VCaP (cell line): ENCODE measurements around the gene ZBTB1.
A peak's percentile ranks its signal among the peaks of the same experiment; 100 is the strongest.

ENCODE experiments used
- H3K27ac ChIP-seq: fragments of 450-650 bp; 2 replicates; pipeline ENCODE4 v1.5.1; 2017
- TF ChIP-seq, protein P1 (sequence below): fragments of 450-650 bp; conservative IDR thresholded peaks from 2 replicates; pipeline ENCODE4 v1.5.1; 2017; ENCODE audit warnings: mild to moderate bottlenecking, moderate library complexity

The ZBTB1 gene

DNA sequence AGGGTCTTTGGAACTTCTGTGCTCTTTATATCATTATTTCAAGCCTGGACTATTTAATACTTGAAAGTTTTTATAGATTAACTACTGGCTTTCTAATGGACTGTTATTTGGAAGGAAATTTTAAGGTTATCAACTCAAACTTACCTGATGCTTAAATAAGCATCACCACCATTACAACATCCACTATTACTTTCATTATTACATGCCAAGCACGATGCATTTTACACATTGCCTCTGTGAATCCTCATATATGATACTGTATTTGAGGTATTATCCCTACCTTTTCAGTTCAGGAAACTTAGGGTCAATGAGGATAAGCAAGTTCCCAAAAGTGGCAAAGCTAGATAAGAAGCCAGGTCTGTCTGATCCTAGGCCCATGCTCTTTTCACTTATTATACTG, 12.4 kb downstream of the ZBTB1 start:
- TF ChIP-seq, protein P1, sequence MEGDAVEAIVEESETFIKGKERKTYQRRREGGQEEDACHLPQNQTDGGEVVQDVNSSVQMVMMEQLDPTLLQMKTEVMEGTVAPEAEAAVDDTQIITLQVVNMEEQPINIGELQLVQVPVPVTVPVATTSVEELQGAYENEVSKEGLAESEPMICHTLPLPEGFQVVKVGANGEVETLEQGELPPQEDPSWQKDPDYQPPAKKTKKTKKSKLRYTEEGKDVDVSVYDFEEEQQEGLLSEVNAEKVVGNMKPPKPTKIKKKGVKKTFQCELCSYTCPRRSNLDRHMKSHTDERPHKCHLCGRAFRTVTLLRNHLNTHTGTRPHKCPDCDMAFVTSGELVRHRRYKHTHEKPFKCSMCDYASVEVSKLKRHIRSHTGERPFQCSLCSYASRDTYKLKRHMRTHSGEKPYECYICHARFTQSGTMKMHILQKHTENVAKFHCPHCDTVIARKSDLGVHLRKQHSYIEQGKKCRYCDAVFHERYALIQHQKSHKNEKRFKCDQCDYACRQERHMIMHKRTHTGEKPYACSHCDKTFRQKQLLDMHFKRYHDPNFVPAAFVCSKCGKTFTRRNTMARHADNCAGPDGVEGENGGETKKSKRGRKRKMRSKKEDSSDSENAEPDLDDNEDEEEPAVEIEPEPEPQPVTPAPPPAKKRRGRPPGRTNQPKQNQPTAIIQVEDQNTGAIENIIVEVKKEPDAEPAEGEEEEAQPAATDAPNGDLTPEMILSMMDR: no peak
- H3K27ac ChIP-seq: peak overlapping the region; percentile 84

DNA sequence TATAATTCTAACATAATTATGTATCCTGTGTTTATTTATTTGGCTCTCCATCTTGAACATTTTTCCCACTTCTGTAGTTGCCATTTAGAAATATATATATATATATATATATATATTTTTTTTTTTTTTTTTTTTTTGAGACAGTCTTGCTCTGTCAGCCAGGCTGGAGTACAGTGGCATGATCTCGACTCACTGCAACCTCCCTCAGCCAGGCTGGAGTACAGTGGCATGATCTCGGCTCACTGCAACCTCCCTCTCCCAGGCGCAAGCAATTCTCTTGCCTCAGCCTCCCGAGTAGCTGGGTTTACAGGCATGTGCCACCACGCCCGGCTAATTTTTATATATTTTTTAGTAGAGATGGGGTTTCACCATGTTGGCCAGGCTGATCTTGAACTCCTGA, 13.1 kb downstream of the ZBTB1 start:
- peak overlapping the region; percentile 7; the same call in 1 of the 2 replicates for H3K27ac ChIP-seq

DNA sequence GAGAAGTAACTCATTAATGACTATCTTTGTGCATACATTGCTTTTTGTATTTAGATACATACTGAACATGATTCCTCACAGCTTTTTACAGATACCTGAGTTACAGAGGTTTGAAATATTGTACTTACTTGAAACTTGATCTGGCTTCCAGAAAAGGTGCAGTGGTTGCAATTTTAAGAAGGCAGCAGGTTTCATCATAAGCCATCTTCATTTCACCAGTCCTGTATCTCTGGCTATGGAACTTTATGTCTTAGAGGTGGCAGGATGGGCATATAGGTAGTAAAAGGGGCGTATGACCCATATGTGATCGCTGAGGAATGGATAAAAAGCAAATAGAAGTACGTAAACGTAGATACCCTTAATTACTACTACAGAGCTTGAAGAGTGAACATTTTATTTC, 13.7 kb downstream of the ZBTB1 start:
- TF ChIP-seq, protein P1: no peak
- peak overlapping the region; percentile 7; the same call in 1 of the 2 replicates for H3K27ac ChIP-seq

DNA sequence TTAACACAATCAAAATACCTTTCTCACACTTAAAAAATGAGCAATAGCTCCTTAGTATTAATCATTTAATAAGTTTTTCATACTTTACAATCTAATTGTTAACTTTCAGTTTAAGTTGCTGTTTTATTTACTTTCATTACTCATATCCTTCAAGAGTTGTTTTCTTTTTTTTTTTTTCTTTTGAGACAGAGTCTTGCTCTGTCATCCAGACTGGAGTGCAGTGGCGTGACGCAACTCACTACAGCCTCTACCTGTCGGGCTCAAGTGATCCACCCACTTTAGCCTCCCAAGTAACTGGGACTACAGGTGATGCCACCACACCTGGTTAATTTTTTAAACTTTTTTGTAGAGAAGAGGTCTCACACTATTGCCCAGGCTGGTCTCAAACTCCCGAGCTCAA, 16.1 kb downstream of the ZBTB1 start:
- no peak overlapping the region for H3K27ac ChIP-seq
- TF ChIP-seq, protein P1: no peak

DNA sequence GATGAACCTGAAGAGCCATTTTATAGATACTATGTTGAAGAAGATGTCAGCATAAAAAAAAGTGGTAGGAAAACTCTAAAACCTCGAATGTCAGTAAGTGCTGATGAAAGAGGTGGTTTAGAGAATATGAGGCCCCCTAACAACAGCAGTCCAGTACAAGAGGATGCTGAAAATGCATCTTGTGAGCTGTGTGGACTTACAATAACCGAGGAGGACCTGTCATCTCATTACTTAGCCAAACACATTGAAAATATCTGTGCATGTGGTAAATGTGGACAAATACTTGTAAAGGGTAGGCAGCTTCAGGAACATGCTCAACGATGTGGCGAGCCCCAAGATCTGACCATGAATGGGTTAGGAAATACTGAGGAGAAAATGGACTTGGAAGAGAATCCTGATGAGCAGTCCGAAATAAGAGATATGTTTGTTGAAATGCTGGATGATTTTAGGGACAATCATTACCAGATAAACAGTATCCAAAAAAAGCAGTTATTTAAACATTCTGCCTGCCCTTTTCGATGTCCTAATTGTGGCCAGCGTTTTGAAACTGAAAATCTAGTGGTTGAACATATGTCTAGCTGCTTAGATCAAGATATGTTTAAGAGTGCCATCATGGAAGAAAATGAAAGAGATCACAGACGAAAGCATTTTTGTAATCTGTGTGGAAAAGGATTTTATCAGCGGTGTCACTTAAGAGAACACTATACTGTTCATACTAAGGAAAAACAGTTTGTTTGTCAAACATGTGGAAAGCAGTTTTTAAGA, 18.2 kb downstream of the ZBTB1 start:
- TF ChIP-seq, protein P1: no peak

DNA sequence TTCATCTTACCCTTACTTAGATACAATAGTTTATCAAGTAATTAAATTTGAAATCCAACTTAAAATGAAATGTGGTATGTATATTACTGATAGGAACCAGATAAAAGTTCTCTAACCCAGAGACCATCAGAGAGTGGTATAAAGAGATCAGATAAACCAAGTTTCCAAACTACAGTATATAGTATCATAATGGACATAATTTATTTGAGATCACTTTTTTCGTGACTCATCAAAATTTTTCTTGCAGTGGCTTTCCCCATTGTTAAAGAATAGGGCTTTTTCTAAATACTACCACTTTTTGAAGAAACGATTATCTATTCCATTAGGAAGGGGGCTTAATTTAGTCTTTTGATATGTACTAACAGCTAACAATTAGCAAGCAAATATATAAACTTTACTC, 20.8 kb downstream of the ZBTB1 start:
- no peak overlapping the region for H3K27ac ChIP-seq
- TF ChIP-seq, protein P1: no peak

More for the DNA sequence above, 18.2 kb downstream of the ZBTB1 start:
- no peak overlapping the region for H3K27ac ChIP-seq

DNA sequence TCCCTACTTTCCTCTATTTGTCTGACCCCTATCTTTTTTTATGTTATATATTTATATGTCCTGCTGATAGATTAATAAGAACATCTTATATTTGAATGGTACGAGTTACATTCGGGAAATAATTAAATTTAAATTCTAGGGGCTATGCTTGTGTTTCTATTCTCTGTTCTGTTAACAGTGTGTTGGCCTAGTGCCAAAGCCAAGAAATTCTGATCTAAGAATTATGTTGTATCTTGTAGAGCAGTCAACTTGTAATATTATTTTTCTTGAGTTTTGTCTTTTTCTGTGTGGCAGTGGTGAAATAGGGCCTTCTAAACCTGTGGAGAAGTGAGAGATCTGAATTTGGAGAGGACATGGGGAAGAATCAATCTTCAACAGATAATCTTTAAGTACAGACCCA, 27.0 kb downstream of the ZBTB1 start:
- H3K27ac ChIP-seq: no peak overlapping the region
- TF ChIP-seq, protein P1: no peak

DNA sequence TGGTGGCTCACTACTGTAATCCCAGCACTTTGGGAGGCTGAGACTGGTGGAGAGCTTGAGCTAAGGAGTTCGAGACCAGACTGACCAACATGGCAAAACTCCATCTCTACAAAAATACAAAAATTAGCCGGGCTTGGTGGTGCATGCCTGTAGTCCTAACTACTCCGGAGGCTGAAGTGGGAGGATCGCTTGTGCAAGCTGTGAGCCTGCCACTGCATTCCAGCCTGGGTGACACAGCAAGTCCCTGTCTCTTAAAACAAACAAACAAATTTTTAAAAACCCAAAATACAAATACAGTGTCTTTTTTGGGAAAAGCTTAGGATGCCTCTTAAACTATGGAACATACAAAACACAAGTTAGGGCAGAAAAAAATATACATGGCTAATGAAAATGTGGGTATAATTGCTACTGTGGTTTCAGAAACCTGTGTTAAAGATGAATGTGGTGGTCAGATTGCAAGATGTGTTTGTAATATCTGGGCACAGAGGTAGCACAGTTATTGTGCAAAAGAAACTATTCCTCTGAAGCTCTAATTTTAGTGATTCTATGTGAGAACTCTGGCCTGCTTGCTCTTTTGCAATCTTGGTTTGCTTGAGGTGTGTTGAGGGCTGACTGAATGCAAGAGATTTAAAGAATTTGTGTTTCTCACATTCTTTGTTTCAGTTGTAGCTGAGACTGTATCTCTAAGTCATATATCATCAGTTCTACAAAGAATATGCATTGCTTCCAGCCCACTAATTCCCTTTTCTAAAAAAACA, 32.1 kb downstream of the ZBTB1 start:
- TF ChIP-seq, protein P1: no peak
- no peak overlapping the region for H3K27ac ChIP-seq
